ENCODE results near the gene NIM1K.
"Not testable (repeated sequence)": the region's sequence is repeated elsewhere in the genome, so short reads cannot be mapped to it uniquely, and the experiment has no call there.

The NIM1K gene

GRCh38 chr5:43191740-43192557 lies at the start of gene NIM1K:
TSS of gene NIM1K (plus strand) at chr5:43192225. CDS start at chr5:43245776, 53,551 bp downstream.
- no peak for TF ChIP-seq ZNF274 (IDR thresholded peaks at IDR 0.05; ENCODE audit: low read depth, low read length)
- H3K4me3 ChIP-seq (ENCODE audit: low read length): peak within 1 kb of the TSS; percentile 62

GRCh38 chr5:43145071-43145470 lies 47.0 kb upstream of the NIM1K start:
- no peak for TF ChIP-seq ZNF274 (IDR thresholded peaks at IDR 0.05; ENCODE audit: low read depth, low read length)
- H3K4me3 ChIP-seq (ENCODE audit: low read length): no peak overlapping the region

- no peak for TF ChIP-seq ZNF274 (IDR thresholded peaks at IDR 0.05; ENCODE audit: low read depth, low read length)
- no peak overlapping the region for H3K4me3 ChIP-seq (ENCODE audit: low read length)
These were observed 45.1 kb upstream of the NIM1K start for GRCh38 chr5:43146958-43147357.

GRCh38 chr5:43148417-43148816 lies 43.6 kb upstream of the NIM1K start:
- no peak for TF ChIP-seq ZNF274 (IDR thresholded peaks at IDR 0.05; ENCODE audit: low read depth, low read length)
- no peak overlapping the region for H3K4me3 ChIP-seq (ENCODE audit: low read length)

GRCh38 chr5:43149231-43149630 lies 42.8 kb upstream of the NIM1K start:
- TF ChIP-seq ZNF274 (IDR thresholded peaks at IDR 0.05; ENCODE audit: low read depth, low read length): no peak
- no peak overlapping the region for H3K4me3 ChIP-seq (ENCODE audit: low read length)

- H3K4me3 ChIP-seq (ENCODE audit: low read length): no peak overlapping the region
- no peak for TF ChIP-seq ZNF274 (IDR thresholded peaks at IDR 0.05; ENCODE audit: low read depth, low read length)
These were observed 42.0 kb upstream of the NIM1K start for GRCh38 chr5:43150075-43150474.

GRCh38 chr5:43150748-43151147 lies 41.3 kb upstream of the NIM1K start:
- H3K4me3 ChIP-seq (ENCODE audit: low read length): no peak overlapping the region
- no peak for TF ChIP-seq ZNF274 (IDR thresholded peaks at IDR 0.05; ENCODE audit: low read depth, low read length)

- no peak overlapping the region for H3K4me3 ChIP-seq (ENCODE audit: low read length)
- TF ChIP-seq ZNF274 (IDR thresholded peaks at IDR 0.05; ENCODE audit: low read depth, low read length): no peak
These were observed 39.1 kb upstream of the NIM1K start for GRCh38 chr5:43152946-43153345.

GRCh38 chr5:43154469-43154868 lies 37.6 kb upstream of the NIM1K start:
- H3K4me3 ChIP-seq (ENCODE audit: low read length): no peak overlapping the region
- no peak for TF ChIP-seq ZNF274 (IDR thresholded peaks at IDR 0.05; ENCODE audit: low read depth, low read length)

- no peak overlapping the region for H3K4me3 ChIP-seq (ENCODE audit: low read length)
- TF ChIP-seq ZNF274 (IDR thresholded peaks at IDR 0.05; ENCODE audit: low read depth, low read length): no peak
These were observed 36.5 kb upstream of the NIM1K start for GRCh38 chr5:43155394-43156096.

- TF ChIP-seq ZNF274 (IDR thresholded peaks at IDR 0.05; ENCODE audit: low read depth, low read length): no peak
- no peak overlapping the region for H3K4me3 ChIP-seq (ENCODE audit: low read length)
These were observed 35.6 kb upstream of the NIM1K start for GRCh38 chr5:43156388-43156787.

- no peak overlapping the region for H3K4me3 ChIP-seq (ENCODE audit: low read length)
- no peak for TF ChIP-seq ZNF274 (IDR thresholded peaks at IDR 0.05; ENCODE audit: low read depth, low read length)
These were observed 35.0 kb upstream of the NIM1K start for GRCh38 chr5:43157068-43157467.

- H3K4me3 ChIP-seq (ENCODE audit: low read length): no peak overlapping the region
- TF ChIP-seq ZNF274 (IDR thresholded peaks at IDR 0.05; ENCODE audit: low read depth, low read length): no peak
These were observed 30.8 kb upstream of the NIM1K start for GRCh38 chr5:43161244-43161643.

GRCh38 chr5:43164801-43165200 lies 27.2 kb upstream of the NIM1K start:
- H3K4me3 ChIP-seq (ENCODE audit: low read length): not testable (repeated sequence)

GRCh38 chr5:43165323-43165722 lies 26.7 kb upstream of the NIM1K start:
- TF ChIP-seq ZNF274 (IDR thresholded peaks at IDR 0.05; ENCODE audit: low read depth, low read length): no peak
- H3K4me3 ChIP-seq (ENCODE audit: low read length): no peak overlapping the region
